ENCODE measurements around the gene SLC25A43.
"Not testable (repeated sequence)": the region's sequence is repeated elsewhere in the genome, so short reads cannot be mapped to it uniquely, and the experiment has no call there.

The SLC25A43 gene

DNA sequence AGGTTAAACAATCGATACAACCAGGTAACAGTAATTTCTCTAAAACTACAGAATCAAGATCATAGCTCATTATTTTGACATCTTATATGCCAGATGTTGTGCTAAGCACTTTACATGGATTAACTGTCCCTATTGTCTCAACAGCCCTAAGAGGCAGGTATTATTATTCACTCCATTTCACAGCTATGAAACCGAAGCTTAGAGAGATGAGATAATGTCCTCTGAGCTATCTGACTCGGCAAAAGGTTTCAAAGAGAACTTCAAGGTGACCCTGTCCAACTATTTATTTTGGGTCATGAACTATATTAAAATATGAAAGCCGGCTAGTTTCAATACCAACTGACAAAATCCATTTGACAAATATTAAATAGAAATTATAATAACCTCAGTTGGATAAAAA is 79.4 kb downstream of the SLC25A43 start:
- H3K4me3 ChIP-seq (ENCODE audit: low read depth, low read length), result no peak overlapping the region
- TF ChIP-seq, protein P1, sequence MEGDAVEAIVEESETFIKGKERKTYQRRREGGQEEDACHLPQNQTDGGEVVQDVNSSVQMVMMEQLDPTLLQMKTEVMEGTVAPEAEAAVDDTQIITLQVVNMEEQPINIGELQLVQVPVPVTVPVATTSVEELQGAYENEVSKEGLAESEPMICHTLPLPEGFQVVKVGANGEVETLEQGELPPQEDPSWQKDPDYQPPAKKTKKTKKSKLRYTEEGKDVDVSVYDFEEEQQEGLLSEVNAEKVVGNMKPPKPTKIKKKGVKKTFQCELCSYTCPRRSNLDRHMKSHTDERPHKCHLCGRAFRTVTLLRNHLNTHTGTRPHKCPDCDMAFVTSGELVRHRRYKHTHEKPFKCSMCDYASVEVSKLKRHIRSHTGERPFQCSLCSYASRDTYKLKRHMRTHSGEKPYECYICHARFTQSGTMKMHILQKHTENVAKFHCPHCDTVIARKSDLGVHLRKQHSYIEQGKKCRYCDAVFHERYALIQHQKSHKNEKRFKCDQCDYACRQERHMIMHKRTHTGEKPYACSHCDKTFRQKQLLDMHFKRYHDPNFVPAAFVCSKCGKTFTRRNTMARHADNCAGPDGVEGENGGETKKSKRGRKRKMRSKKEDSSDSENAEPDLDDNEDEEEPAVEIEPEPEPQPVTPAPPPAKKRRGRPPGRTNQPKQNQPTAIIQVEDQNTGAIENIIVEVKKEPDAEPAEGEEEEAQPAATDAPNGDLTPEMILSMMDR (IDR thresholded peaks at IDR 0.05; ENCODE audit: low read depth, low read length), result no peak

DNA sequence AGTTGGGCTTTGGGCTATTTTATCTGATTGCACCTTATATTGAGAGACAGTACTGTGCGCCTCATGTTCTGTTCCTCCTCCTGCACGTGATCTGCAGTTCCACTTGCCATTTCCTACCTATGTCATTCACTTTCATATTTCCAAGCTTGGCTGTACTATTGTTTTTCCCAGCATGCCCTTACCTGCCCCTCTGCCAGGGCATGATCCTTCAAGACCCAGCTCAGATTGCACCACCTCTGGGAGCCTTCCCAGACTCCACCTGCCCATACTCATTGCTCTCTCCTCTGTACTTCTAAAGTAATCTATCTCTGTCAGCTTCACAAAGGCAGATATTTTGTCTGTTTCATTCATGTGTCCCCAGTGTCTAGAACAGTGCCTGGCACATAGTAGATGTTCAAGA is 80.7 kb downstream of the SLC25A43 start:
- no peak overlapping the region for H3K4me3 ChIP-seq (ENCODE audit: low read depth, low read length)
- TF ChIP-seq, protein P1 (IDR thresholded peaks at IDR 0.05; ENCODE audit: low read depth, low read length), result no peak

GRCh38 chrX:119481323-119481801 is 82.2 kb downstream of the SLC25A43 start:
- no peak overlapping the region for H3K4me3 ChIP-seq (ENCODE audit: low read depth, low read length)
- TF ChIP-seq, protein P1 (IDR thresholded peaks at IDR 0.05; ENCODE audit: low read depth, low read length), result no peak

- H3K4me3 ChIP-seq (ENCODE audit: low read depth, low read length), result peak overlapping the region; percentile 41; the same call in 1 of the 2 replicates
- TF ChIP-seq, protein P1 (IDR thresholded peaks at IDR 0.05; ENCODE audit: low read depth, low read length), result no peak
Measured at GRCh38 chrX:119482041-119482440, 82.9 kb downstream of the SLC25A43 start.

DNA sequence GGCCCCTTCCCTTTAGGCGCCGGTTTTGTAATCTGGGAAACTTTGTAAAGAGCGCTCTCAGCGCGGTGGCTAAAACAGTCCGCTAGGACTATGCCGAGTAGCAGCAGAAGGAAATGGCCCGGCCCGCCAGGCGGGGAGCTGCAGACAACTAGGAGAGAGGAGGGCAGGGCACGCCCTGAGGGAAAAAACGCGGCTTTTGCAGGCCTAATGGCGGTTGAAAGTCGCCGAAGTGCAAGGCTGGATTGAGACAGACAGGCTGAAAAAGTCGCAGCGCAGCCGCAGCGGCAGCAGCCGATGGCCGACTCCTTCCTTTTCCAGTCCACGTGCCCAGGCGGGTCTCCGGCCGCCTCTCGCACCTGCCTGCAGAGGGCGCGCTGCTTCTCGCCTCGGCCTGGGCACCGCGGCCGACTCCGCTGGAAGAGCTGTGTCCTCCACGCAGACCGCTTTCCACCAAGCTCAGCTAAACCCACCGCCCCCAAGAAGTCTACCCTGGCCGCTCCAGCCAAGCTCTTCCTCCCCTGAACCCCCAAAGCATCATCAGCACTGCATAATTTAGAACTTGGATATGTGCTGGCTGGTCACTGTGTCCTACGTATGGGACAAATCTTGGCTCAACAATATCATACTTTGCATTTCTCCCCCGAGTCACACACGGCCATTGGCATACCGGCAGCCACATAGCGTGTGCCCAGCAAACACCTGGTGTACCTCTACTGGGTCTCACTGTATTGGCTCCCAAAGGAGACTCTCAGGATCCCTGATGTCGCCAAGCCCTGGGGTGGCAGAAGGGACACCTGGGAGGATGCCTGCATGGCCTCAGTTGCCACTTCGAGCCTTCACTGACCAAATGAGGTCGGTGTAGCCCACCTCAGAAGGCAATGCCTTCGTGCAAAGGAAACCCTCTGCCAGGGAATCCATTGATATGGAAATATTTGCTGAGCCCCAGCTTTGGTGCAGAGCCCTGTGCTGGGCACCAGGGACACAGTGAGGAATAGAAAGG is 83.6 kb downstream of the SLC25A43 start:
- H3K4me3 ChIP-seq (ENCODE audit: low read depth, low read length), result peak overlapping the region; percentile 41

DNA sequence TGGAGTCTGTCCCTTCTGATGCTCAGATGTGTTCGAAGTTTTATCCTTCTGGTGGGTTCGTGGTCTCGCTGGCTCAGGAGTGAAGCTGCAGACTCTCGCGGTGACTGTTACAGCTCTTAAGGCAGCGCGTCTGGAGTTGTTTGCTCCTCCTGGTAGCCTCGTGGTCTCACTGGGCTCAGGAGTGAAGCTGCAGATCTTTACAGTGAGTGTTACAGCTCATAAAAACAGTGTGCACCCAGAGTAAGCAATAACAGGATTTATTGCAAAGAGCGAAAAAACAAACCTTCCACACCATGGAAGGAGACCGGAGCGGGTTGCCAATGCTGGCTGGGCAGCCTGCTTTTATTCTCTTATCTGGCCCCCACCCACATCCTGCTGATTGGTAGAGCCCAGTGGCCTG is 87.6 kb downstream of the SLC25A43 start:
- TF ChIP-seq, protein P1 (IDR thresholded peaks at IDR 0.05; ENCODE audit: low read depth, low read length), result no peak
- no peak overlapping the region for H3K4me3 ChIP-seq (ENCODE audit: low read depth, low read length)

More for the DNA sequence above, 83.6 kb downstream of the SLC25A43 start:
- TF ChIP-seq, protein P1 (IDR thresholded peaks at IDR 0.05; ENCODE audit: low read depth, low read length), result peak; percentile 49

- not testable (repeated sequence) for H3K4me3 ChIP-seq (ENCODE audit: low read depth, low read length)
Measured at GRCh38 chrX:119487766-119488165, 88.6 kb downstream of the SLC25A43 start.

Measured in WI38 (cell line).